22Rv1 (cell line): ENCODE results near the gene SLC39A11.

Source experiments
- CTCF ChIP-seq: fragments of 450-650 bp; IDR thresholded peaks from 2 replicates; pipeline ENCODE4 v1.5.1; 2017; ENCODE audit warnings: mild to moderate bottlenecking
- ZFX ChIP-seq: fragments of 450-650 bp; IDR thresholded peaks from 2 replicates; pipeline ENCODE4 v1.6.1; 2017; ENCODE audit warnings: antibody characterized with exemption, borderline replicate concordance

- no peak for TF ChIP-seq CTCF
- no peak for TF ChIP-seq ZFX
These were observed 137.9 kb downstream of the SLC39A11 start for GRCh38 chr17:72954579-72954978.
